Stimulated activated CD4-positive, alpha-beta T cell treated with anti-CD3 and anti-CD28 coated beads, Interleukin-4, amount 100 ng/mL, for 1 hour (primary cell): ENCODE measurements around the gene SLITRK2.

ENCODE experiments used
- DNase-seq: peaks from one replicate; pipeline ENCODE4 v3.0.0-alpha.2; 2020

The SLITRK2 gene

GRCh38 chrX:145817331-145818185, at the start of gene SLITRK2:
SLITRK2 (plus strand) TSS chrX:145817829; CDS start chrX:145822426, 4,597 bp downstream.
- no peak for DNase-seq

- DNase-seq = no peak
Measured at GRCh38 chrX:145773006-145773405, 44.6 kb upstream of the SLITRK2 start.

- no peak for DNase-seq
Measured at GRCh38 chrX:145792281-145792680, 25.3 kb upstream of the SLITRK2 start.

- DNase-seq = no peak
Measured at GRCh38 chrX:145803508-145803907, 14.1 kb upstream of the SLITRK2 start.

GRCh38 chrX:145813081-145813480, 4.5 kb upstream of the SLITRK2 start:
- DNase-seq = no peak

GRCh38 chrX:145816601-145817315, 871 bp upstream of the SLITRK2 start:
- no peak for DNase-seq

GRCh38 chrX:145818186-145819113, 821 bp downstream of the SLITRK2 start:
- no peak for DNase-seq

GRCh38 chrX:145820825-145821224, 3.2 kb downstream of the SLITRK2 start:
- DNase-seq = no peak

- DNase-seq = no peak
Measured at GRCh38 chrX:145821291-145821897, 3.8 kb downstream of the SLITRK2 start.

- no peak for DNase-seq
Measured at GRCh38 chrX:145821898-145822571, 4.4 kb downstream of the SLITRK2 start.

GRCh38 chrX:145823132-145823531, 5.5 kb downstream of the SLITRK2 start:
- no peak for DNase-seq

- no peak for DNase-seq
Measured at GRCh38 chrX:145825896-145826295, 8.3 kb downstream of the SLITRK2 start.

- no peak for DNase-seq
Measured at GRCh38 chrX:145826466-145826865, 8.8 kb downstream of the SLITRK2 start.

GRCh38 chrX:145832796-145833195, 15.2 kb downstream of the SLITRK2 start:
- DNase-seq = no peak

- no peak for DNase-seq
Measured at GRCh38 chrX:145840531-145840930, 22.9 kb downstream of the SLITRK2 start.

GRCh38 chrX:145843146-145843904, 25.7 kb downstream of the SLITRK2 start:
- DNase-seq = no peak

- no peak for DNase-seq
Measured at GRCh38 chrX:145844886-145845285, 27.3 kb downstream of the SLITRK2 start.

- no peak for DNase-seq
Measured at GRCh38 chrX:145848448-145848847, 30.8 kb downstream of the SLITRK2 start.

- no peak for DNase-seq
Measured at GRCh38 chrX:145848857-145849256, 31.2 kb downstream of the SLITRK2 start.

GRCh38 chrX:145853181-145853580, 35.6 kb downstream of the SLITRK2 start:
- no peak for DNase-seq

GRCh38 chrX:145856181-145856580, 38.6 kb downstream of the SLITRK2 start:
- no peak for DNase-seq
